ENCODE measurements around the gene DUOX2.

GRCh38 chr15:45099549-45100165 lies 14.3 kb downstream of the DUOX2 start:
- TF ChIP-seq CTCF (optimal IDR thresholded peaks at IDR 0.05 in 1 of 3, IDR thresholded peaks at IDR 0.05 in 1 of 3, conservative IDR thresholded peaks at IDR 0.05 in 1 of 3; ENCODE audit: extremely low read depth in 1 of 3, insufficient read depth in 2 of 3, low read length in 3 of 3) (no peak), EZH2 (IDR thresholded peaks at IDR 0.05; ENCODE audit: low read length) (no peak)

Measured in keratinocyte (primary cell).